PFSK-1 (cell line): Measurements from ENCODE around the gene ELMO1.

ENCODE experiments used
- FOXP2 ChIP-seq: optimal IDR thresholded peaks from 2 replicates; pipeline ENCODE3; 2011; ENCODE audit warnings: borderline replicate concordance, control low read depth, inconsistent platforms; ENCODE audit not compliant: insufficient read depth; ENCODE audit errors: extremely low read length, extremely low read depth
- POLR2AphosphoS5 ChIP-seq: IDR thresholded peaks from 2 replicates; pipeline ENCODE4 v1.6.1; 2012; ENCODE audit warnings: low read depth, mild to moderate bottlenecking, control low read depth, low read length, moderate library complexity
- SIN3A ChIP-seq: IDR thresholded peaks from 2 replicates; pipeline ENCODE4 v1.6.1; 2012; ENCODE audit warnings: mild to moderate bottlenecking, low read length, moderate library complexity, borderline replicate concordance; ENCODE audit not compliant: insufficient read depth
- TAF1 ChIP-seq: IDR thresholded peaks from 2 replicates; pipeline ENCODE4 v1.6.1; 2012; ENCODE audit warnings: low read length, control low read depth, borderline replicate concordance; ENCODE audit not compliant: insufficient read depth
- TF ChIP-seq, protein P1 (sequence below), 2 experiments: IDR thresholded peaks; 2 replicates each; pipeline versions ENCODE4 v1.6.1 to v1.8.0; 2011 to 2012; ENCODE audit warnings: low read depth in 2 of 2, low read length in 2 of 2, control low read depth in 1 of 2, inconsistent platforms in 1 of 2, mild to moderate bottlenecking in 1 of 2, moderate library complexity in 1 of 2; ENCODE audit not compliant: insufficient read depth in 1 of 2

ELMO1 gene

DNA sequence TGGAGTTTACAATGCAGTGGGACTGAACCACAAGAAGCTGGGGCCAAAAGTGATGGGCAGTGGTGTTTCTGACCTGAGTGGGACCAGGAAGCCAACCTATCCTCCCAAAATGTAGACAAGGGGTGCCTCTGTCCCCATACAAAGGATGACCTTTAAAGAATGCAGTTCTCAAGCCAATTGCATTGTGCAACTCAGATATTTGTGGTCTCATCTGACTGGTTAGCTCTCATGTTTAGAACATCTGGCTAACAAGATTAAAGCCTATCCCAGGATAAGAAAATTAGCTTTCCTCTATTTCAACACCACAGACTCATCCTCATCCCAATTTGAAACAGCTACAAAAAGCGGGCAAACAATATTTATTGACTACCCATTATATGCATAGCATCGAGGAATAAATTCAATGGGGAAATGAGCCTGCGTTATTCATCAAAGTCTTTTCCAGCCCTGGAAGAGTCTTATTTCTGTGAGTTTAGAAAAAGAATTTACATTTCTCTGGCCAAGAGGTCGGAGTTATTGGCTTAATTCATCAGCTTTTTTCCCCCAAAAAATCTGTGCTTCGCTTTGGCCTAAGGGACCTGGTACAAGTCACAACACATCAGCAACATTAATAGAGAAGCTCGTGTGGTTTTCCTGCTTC lies 26.7 kb downstream of the ELMO1 start:
- TF ChIP-seq TAF1, result no peak

DNA sequence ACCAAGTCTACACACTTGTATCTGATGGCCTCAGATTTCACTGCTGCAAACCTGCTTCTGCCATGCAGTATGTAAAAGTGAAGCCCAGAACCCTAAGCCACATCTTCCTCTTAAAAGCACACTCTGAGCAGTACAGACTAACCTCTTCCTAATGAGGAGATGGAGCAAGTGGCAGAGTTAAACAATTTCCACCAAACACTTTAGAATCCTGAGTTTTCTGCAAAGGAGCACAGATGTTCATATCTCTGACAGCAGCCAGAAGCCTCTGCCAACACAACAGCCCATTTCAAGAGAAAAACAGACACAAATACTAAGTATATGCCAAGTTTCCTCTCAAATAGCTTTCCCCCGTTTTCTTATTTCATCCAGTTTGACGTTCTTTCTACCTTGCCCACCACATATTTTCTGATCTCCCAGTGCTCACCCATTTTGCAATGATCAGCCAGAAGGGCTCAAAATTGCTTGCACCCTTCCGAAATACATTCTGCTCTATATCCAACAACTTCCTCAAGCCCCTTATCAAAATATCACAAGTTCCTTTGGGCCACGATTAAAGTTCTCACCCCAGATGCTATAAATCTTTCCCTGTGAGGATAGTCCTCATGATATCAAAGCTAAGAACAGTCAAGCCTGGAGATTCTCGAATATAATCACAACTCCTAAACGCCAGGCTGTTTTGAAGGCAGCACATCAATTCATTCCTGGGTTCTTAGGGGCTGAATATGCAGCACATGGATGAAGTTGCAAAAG lies 27.5 kb downstream of the ELMO1 start:
- TF ChIP-seq TAF1 (no peak), SIN3A (no peak), FOXP2 (no peak), POLR2AphosphoS5 (no peak)
- TF ChIP-seq, protein P1, sequence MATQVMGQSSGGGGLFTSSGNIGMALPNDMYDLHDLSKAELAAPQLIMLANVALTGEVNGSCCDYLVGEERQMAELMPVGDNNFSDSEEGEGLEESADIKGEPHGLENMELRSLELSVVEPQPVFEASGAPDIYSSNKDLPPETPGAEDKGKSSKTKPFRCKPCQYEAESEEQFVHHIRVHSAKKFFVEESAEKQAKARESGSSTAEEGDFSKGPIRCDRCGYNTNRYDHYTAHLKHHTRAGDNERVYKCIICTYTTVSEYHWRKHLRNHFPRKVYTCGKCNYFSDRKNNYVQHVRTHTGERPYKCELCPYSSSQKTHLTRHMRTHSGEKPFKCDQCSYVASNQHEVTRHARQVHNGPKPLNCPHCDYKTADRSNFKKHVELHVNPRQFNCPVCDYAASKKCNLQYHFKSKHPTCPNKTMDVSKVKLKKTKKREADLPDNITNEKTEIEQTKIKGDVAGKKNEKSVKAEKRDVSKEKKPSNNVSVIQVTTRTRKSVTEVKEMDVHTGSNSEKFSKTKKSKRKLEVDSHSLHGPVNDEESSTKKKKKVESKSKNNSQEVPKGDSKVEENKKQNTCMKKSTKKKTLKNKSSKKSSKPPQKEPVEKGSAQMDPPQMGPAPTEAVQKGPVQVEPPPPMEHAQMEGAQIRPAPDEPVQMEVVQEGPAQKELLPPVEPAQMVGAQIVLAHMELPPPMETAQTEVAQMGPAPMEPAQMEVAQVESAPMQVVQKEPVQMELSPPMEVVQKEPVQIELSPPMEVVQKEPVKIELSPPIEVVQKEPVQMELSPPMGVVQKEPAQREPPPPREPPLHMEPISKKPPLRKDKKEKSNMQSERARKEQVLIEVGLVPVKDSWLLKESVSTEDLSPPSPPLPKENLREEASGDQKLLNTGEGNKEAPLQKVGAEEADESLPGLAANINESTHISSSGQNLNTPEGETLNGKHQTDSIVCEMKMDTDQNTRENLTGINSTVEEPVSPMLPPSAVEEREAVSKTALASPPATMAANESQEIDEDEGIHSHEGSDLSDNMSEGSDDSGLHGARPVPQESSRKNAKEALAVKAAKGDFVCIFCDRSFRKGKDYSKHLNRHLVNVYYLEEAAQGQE (IDR thresholded peaks at IDR 0.05; ENCODE audit: insufficient read depth in 1 of 2, low read depth in 2 of 2, low read length in 2 of 2), result no peak

DNA sequence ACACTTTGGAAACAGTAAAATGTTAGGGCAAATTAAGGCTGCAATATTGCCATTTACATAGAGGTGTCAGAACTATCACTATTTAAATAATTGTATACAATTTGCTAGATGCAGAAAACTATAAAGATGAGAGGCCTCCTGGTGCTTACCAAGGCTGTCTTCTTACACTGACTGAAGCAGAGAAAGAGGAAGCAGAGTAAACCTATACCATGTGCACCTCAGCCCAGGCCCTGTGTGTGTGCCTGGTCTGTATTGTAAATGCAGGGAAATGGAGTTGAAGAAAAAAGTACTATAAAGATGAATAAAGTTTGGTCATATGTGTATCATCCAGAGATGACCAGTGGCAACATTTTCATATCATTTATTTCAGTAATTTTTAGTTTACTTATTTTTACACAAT lies 29.2 kb downstream of the ELMO1 start:
- no peak for TF ChIP-seq FOXP2
- TF ChIP-seq POLR2AphosphoS5, result no peak
- TF ChIP-seq, protein P1 (IDR thresholded peaks at IDR 0.05; ENCODE audit: insufficient read depth in 1 of 2, low read depth in 2 of 2, low read length in 2 of 2), result no peak
- no peak for TF ChIP-seq TAF1
- TF ChIP-seq SIN3A, result no peak

DNA sequence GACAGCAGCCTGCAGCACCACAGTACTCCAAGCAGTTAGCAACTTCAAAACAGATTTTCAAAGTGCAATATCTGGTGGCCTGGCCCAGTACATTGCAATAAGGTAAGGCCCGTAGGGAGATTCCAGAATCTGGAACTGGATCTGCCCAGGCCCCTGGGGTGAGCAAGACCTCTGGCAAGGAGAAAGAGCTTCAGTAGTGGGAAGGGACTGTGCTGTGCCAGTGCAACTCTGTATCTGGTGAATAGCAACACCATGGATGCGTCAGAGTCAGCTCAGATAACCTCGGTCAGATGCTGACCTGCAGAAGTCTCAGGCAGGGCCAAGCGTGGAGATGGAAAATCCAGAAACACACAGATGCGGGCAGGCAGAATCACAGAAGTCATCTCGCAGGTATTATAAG lies 30.3 kb downstream of the ELMO1 start:
- TF ChIP-seq, protein P1 (IDR thresholded peaks at IDR 0.05; ENCODE audit: insufficient read depth in 1 of 2, low read depth in 2 of 2, low read length in 2 of 2), result no peak
- TF ChIP-seq TAF1, result no peak
- TF ChIP-seq SIN3A, result no peak
- TF ChIP-seq FOXP2, result no peak
- TF ChIP-seq POLR2AphosphoS5, result no peak

DNA sequence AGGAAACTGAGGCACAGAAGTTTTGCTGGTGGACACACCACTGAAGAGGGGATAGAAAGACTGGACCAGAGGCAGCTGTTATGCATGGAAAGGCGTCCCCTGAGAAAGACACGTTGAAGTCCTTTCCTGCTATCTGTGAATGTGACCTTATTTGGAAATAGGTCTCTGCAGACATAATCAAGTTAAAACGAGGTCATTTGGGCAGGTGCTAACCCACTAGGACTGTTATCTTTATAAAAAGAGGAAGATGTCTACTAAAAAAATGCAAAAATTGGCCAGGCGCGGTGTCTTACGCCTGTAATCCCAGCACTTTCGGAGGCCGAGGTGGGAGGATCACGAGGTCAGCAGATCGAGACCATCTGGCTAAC lies 31.6 kb downstream of the ELMO1 start:
- TF ChIP-seq FOXP2, result no peak
- TF ChIP-seq, protein P1 (IDR thresholded peaks at IDR 0.05; ENCODE audit: insufficient read depth in 1 of 2, low read depth in 2 of 2, low read length in 2 of 2), result no peak
- no peak for TF ChIP-seq TAF1
- TF ChIP-seq POLR2AphosphoS5, result no peak
- TF ChIP-seq SIN3A, result no peak
